Suprapubic skin (tissue), 4 donors: ENCODE data around the gene PPP1R2B. TPM values are rescaled to one million over a fixed set of nuclear protein-coding genes. Genes with fewer than 3 reads are reported as not detected.

Experiments used
- DNase-seq, 2 donors: peaks; one replicate each; pipeline ENCODE4 v3.0.0-alpha.2; 2019; ENCODE audit warnings: low spot score in 2 of 2
- H3K27ac ChIP-seq: fragments of 200-600 bp; sonication (generic); one replicate; pipeline ENCODE4 v1.5.1; 2019
- H3K27me3 ChIP-seq: fragments of 200-600 bp; sonication (generic); one replicate; pipeline ENCODE4 v1.5.1; 2019
- H3K36me3 ChIP-seq: fragments of 200-600 bp; sonication (generic); one replicate; pipeline ENCODE4 v1.5.1; 2019
- H3K4me1 ChIP-seq: fragments of 200-600 bp; sonication (generic); one replicate; pipeline ENCODE4 v1.5.1; 2019
- H3K4me3 ChIP-seq: fragments of 200-600 bp; sonication (generic); one replicate; pipeline ENCODE4 v1.5.1; 2019; ENCODE audit warnings: mild to moderate bottlenecking
- H3K9me3 ChIP-seq: fragments of 200-600 bp; sonication (generic); one replicate; pipeline ENCODE4 v1.5.1; 2019
- CTCF ChIP-seq, 2 donors: fragments of 200-600 bp in 1 of 2; fragments of 450-650 bp in 1 of 2; sonication (generic) in 1 of 2; IDR thresholded peaks; one replicate each; pipeline ENCODE4 v1.5.1; 2016 to 2019; ENCODE audit warnings: antibody characterized with exemption in 2 of 2, mild to moderate bottlenecking in 1 of 2, moderate library complexity in 1 of 2
- EP300 ChIP-seq: sonication (generic); formaldehyde crosslinking; IDR thresholded peaks from one replicate; pipeline ENCODE4 v1.6.1; 2017; ENCODE audit warnings: antibody characterized with exemption
- POLR2A ChIP-seq, 2 donors: fragments of 450-650 bp; IDR thresholded peaks; one replicate each; pipeline ENCODE4 v1.6.1; 2017; ENCODE audit warnings: antibody characterized with exemption in 2 of 2, mild to moderate bottlenecking in 2 of 2, moderate library complexity in 2 of 2
- POLR2AphosphoS5 ChIP-seq, 3 donors: sonication (generic); formaldehyde crosslinking; IDR thresholded peaks; one replicate each; pipeline ENCODE4 v1.6.1; 2017; ENCODE audit warnings: antibody characterized with exemption in 3 of 3
- WGBS: methylation state at CpG from one replicate; pipeline ENCODE4 v1.1.5; 2018; 5-methylcytosine and 5-hydroxymethylcytosine counted together
- total RNA-seq, 4 donors: library from RNA; depleted of rRNA; stranded (reverse); fragments of >200 nt; gene quantifications; one replicate each; pipeline ENCODE4 v1.1.0, GENCODE V29; 2016

The PPP1R2B gene
- total RNA-seq, 4 donors from 2014 or later, result 0.38 TPM; not detected in 3

GRCh38 chr5:156825688-156826087 is 24.4 kb upstream of the PPP1R2B start:
- TF ChIP-seq POLR2AphosphoS5 (IDR thresholded peaks at IDR 0.05) (no peak), EP300 (no peak), CTCF (IDR thresholded peaks at IDR 0.05) (no peak), POLR2A (IDR thresholded peaks at IDR 0.05) (no peak)
- Histone ChIP-seq H3K4me3 (no peak overlapping the region), H3K9me3 (no peaks in the 10 kb centered on the region), H3K4me1 (no peaks in the 10 kb centered on the region), H3K27me3 (no peaks in the 10 kb centered on the region), H3K36me3 (no peaks in the 10 kb centered on the region), H3K27ac (no peak overlapping the region)
- no peak for DNase-seq
- WGBS, result 66% methylated on average over 3 of the region's 3 CpGs

GRCh38 chr5:156826150-156826549 is 23.9 kb upstream of the PPP1R2B start:
- no peak for TF ChIP-seq POLR2AphosphoS5 (IDR thresholded peaks at IDR 0.05)
- no peak for TF ChIP-seq CTCF (IDR thresholded peaks at IDR 0.05)
- no peak for TF ChIP-seq EP300
- TF ChIP-seq POLR2A (IDR thresholded peaks at IDR 0.05), result no peak
- Histone ChIP-seq H3K27me3 (no peaks in the 10 kb centered on the region), H3K9me3 (no peaks in the 10 kb centered on the region), H3K36me3 (no peaks in the 10 kb centered on the region), H3K4me3 (no peak overlapping the region), H3K27ac (no peak overlapping the region), H3K4me1 (no peaks in the 10 kb centered on the region)
- no peak for DNase-seq
- 70% methylated on average over 4 of the region's 4 CpGs for WGBS

GRCh38 chr5:156834916-156835315 is 15.2 kb upstream of the PPP1R2B start:
- no peak for DNase-seq
- H3K4me1 ChIP-seq, result no peaks in the 10 kb centered on the region
- no peaks in the 10 kb centered on the region for H3K9me3 ChIP-seq
- no peaks in the 10 kb centered on the region for H3K27me3 ChIP-seq
- TF ChIP-seq CTCF (IDR thresholded peaks at IDR 0.05) (no peak), EP300 (no peak), POLR2A (IDR thresholded peaks at IDR 0.05) (no peak)
- no peaks in the 10 kb centered on the region for H3K36me3 ChIP-seq
- no peak overlapping the region for H3K4me3 ChIP-seq
- WGBS, result 84% methylated on average over 6 of the region's 6 CpGs
- no peak overlapping the region for H3K27ac ChIP-seq

- Histone ChIP-seq H3K9me3 (no peaks in the 10 kb centered on the region), H3K27me3 (no peaks in the 10 kb centered on the region), H3K27ac (no peak overlapping the region), H3K36me3 (no peaks in the 10 kb centered on the region), H3K4me3 (no peak overlapping the region), H3K4me1 (no peaks in the 10 kb centered on the region)
- 90% methylated on average over 3 of the region's 3 CpGs for WGBS
- DNase-seq, result no peak
- TF ChIP-seq CTCF (IDR thresholded peaks at IDR 0.05), result no peak
- no peak for TF ChIP-seq EP300
- TF ChIP-seq POLR2A (IDR thresholded peaks at IDR 0.05), result no peak
Measured at GRCh38 chr5:156835905-156836304, 14.2 kb upstream of the PPP1R2B start.

GRCh38 chr5:156836846-156837245 is 13.2 kb upstream of the PPP1R2B start:
- Histone ChIP-seq H3K4me3 (no peak overlapping the region), H3K9me3 (no peaks in the 10 kb centered on the region), H3K4me1 (no peaks in the 10 kb centered on the region), H3K36me3 (no peaks in the 10 kb centered on the region), H3K27ac (no peak overlapping the region), H3K27me3 (no peaks in the 10 kb centered on the region)
- TF ChIP-seq POLR2AphosphoS5 (IDR thresholded peaks at IDR 0.05), result no peak
- no peak for TF ChIP-seq EP300
- TF ChIP-seq POLR2A (IDR thresholded peaks at IDR 0.05), result no peak
- TF ChIP-seq CTCF (IDR thresholded peaks at IDR 0.05), result no peak
- no peak for DNase-seq
- WGBS, result 50% methylated on average over 3 of the region's 3 CpGs
